Astrocyte (in vitro differentiated cells and primary cell): Measurements from ENCODE around the gene PLEKHA7.

Experiments
- CTCF ChIP-seq: IDR thresholded peaks from 2 replicates; pipeline ENCODE4 v1.5.1; 2011; ENCODE audit warnings: low read depth, mild to moderate bottlenecking, inconsistent platforms, low read length, moderate library complexity; ENCODE audit not compliant: insufficient read depth
- EZH2 ChIP-seq: IDR thresholded peaks from 2 replicates; pipeline ENCODE4 v1.6.1; 2012; ENCODE audit warnings: mild to moderate bottlenecking, low read length, inconsistent platforms; ENCODE audit not compliant: insufficient read depth

- TF ChIP-seq CTCF, result no peak
- no peak for TF ChIP-seq EZH2
Observed at GRCh38 chr11:16924826-16925560, 89.2 kb downstream of the PLEKHA7 start.
